Measurements from ENCODE around the gene ABHD14A.

GRCh38 chr3:52026041-52026440, 51.2 kb downstream of the ABHD14A start:
- TF ChIP-seq EP300 (IDR thresholded peaks at IDR 0.05) (no peak), POLR2A (IDR thresholded peaks at IDR 0.05) (no peak), CTCF (IDR thresholded peaks at IDR 0.05) (no peak)

Data from tibial nerve (tissue), 4 donors.